ENCODE results near the gene TIMP1.

DNA sequence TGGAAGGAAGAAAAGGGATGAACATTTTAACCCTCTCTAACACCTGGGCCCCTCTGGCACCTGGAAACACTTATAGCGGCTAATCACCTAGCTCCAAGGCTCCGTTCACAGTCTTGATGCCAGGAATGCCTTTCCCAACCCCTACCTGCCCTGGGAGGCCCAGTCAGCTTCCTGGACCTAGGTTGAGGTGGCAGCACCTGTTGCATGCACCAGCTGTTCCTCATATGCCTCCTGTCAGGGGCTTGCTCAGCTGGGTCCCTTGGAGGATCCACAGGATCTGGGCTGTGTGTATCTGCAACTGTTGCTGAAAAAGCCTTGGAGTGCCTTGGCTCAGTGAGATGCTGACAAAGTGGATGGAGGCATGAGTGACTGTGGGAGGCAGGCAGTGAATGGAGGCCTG, 43.1 kb downstream of the TIMP1 start:
- TF ChIP-seq, protein P1, sequence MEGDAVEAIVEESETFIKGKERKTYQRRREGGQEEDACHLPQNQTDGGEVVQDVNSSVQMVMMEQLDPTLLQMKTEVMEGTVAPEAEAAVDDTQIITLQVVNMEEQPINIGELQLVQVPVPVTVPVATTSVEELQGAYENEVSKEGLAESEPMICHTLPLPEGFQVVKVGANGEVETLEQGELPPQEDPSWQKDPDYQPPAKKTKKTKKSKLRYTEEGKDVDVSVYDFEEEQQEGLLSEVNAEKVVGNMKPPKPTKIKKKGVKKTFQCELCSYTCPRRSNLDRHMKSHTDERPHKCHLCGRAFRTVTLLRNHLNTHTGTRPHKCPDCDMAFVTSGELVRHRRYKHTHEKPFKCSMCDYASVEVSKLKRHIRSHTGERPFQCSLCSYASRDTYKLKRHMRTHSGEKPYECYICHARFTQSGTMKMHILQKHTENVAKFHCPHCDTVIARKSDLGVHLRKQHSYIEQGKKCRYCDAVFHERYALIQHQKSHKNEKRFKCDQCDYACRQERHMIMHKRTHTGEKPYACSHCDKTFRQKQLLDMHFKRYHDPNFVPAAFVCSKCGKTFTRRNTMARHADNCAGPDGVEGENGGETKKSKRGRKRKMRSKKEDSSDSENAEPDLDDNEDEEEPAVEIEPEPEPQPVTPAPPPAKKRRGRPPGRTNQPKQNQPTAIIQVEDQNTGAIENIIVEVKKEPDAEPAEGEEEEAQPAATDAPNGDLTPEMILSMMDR (conservative IDR thresholded peaks at IDR 0.05; ENCODE audit: low read depth in 2 of 2) = no peak
- no peak for TF ChIP-seq EZH2 (IDR thresholded peaks at IDR 0.05; ENCODE audit: low read depth, unreplicated experiment)
- no peak for TF ChIP-seq POLR2AphosphoS5 (IDR thresholded peaks at IDR 0.05; ENCODE audit: low read depth)
- TF ChIP-seq, protein P2, sequence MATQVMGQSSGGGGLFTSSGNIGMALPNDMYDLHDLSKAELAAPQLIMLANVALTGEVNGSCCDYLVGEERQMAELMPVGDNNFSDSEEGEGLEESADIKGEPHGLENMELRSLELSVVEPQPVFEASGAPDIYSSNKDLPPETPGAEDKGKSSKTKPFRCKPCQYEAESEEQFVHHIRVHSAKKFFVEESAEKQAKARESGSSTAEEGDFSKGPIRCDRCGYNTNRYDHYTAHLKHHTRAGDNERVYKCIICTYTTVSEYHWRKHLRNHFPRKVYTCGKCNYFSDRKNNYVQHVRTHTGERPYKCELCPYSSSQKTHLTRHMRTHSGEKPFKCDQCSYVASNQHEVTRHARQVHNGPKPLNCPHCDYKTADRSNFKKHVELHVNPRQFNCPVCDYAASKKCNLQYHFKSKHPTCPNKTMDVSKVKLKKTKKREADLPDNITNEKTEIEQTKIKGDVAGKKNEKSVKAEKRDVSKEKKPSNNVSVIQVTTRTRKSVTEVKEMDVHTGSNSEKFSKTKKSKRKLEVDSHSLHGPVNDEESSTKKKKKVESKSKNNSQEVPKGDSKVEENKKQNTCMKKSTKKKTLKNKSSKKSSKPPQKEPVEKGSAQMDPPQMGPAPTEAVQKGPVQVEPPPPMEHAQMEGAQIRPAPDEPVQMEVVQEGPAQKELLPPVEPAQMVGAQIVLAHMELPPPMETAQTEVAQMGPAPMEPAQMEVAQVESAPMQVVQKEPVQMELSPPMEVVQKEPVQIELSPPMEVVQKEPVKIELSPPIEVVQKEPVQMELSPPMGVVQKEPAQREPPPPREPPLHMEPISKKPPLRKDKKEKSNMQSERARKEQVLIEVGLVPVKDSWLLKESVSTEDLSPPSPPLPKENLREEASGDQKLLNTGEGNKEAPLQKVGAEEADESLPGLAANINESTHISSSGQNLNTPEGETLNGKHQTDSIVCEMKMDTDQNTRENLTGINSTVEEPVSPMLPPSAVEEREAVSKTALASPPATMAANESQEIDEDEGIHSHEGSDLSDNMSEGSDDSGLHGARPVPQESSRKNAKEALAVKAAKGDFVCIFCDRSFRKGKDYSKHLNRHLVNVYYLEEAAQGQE (IDR thresholded peaks at IDR 0.05; ENCODE audit: unreplicated experiment) = no peak
- no peak for TF ChIP-seq EZH2phosphoT487 (IDR thresholded peaks at IDR 0.05; ENCODE audit: unreplicated experiment)
- no peak for TF ChIP-seq ZNF331 (CRISPR knock-in tag; IDR thresholded peaks at IDR 0.05; ENCODE audit: low read depth)
- TF ChIP-seq CREB1 (CRISPR knock-in tag; IDR thresholded peaks at IDR 0.05; ENCODE audit: low read depth) = no peak
- no peak for TF ChIP-seq JUNB (IDR thresholded peaks at IDR 0.05; ENCODE audit: unreplicated experiment)

Data from GM23338 (cell line).